Mesendoderm (in vitro differentiated cells): ENCODE data around the gene FAR1. TPM values are rescaled to one million over a fixed set of nuclear protein-coding genes. Genes with fewer than 3 reads are reported as not detected.
"Not testable (repeated sequence)": the region's sequence is repeated elsewhere in the genome, so short reads cannot be mapped to it uniquely, and the experiment has no call there.

ENCODE experiments used
- DNase-seq: peaks from one replicate; pipeline ENCODE4 v3.0.0; 2013
- H2AK5ac ChIP-seq: 2 replicates; pipeline ENCODE4 v1.6.1; 2013; ENCODE audit warnings: low read length, inconsistent platforms
- H2BK120ac ChIP-seq: 2 replicates; pipeline ENCODE4 v1.6.1; 2013; ENCODE audit warnings: low read depth, mild to moderate bottlenecking, low read length, moderate library complexity, mixed read lengths
- H2BK15ac ChIP-seq: replicated peaks from 2 replicates; pipeline ENCODE4 v1.6.1; 2013; ENCODE audit warnings: low read depth, mild to moderate bottlenecking, moderate library complexity
- H2BK5ac ChIP-seq: 2 replicates; pipeline ENCODE4 v1.6.1; 2013; ENCODE audit warnings: low read length, inconsistent platforms
- H3K18ac ChIP-seq: 2 replicates; pipeline ENCODE4 v1.6.1; 2013; ENCODE audit warnings: mild to moderate bottlenecking, low read length, mixed read lengths
- H3K23ac ChIP-seq: one replicate; pipeline ENCODE4 v1.6.1; 2013; ENCODE audit warnings: low read length
- H3K27ac ChIP-seq: 2 replicates; pipeline ENCODE4 v1.5.1; 2013; ENCODE audit warnings: low read depth, mild to moderate bottlenecking, inconsistent platforms, low read length, moderate library complexity
- H3K27me3 ChIP-seq: 2 replicates; pipeline ENCODE4 v1.6.1; 2013; ENCODE audit warnings: low read length, control low read depth, mild to moderate bottlenecking, inconsistent platforms; ENCODE audit not compliant: insufficient read depth, poor library complexity
- H3K36me3 ChIP-seq: 2 replicates; pipeline ENCODE4 v1.6.1; 2013; ENCODE audit warnings: low read length, inconsistent platforms; ENCODE audit not compliant: control insufficient read depth, insufficient read depth
- H3K4ac ChIP-seq: one replicate; pipeline ENCODE4 v1.6.1; 2013; ENCODE audit warnings: low read depth, mild to moderate bottlenecking, low read length, moderate library complexity
- H3K4me1 ChIP-seq: 2 replicates; pipeline ENCODE4 v1.6.1; 2013; ENCODE audit warnings: low read depth, low read length, inconsistent platforms; ENCODE audit not compliant: control insufficient read depth
- H3K4me2 ChIP-seq: 2 replicates; pipeline ENCODE4 v1.6.1; 2013; ENCODE audit warnings: low read length
- H3K4me3 ChIP-seq: 2 replicates; pipeline ENCODE4 v1.5.1; 2013; ENCODE audit warnings: mild to moderate bottlenecking, low read length
- H3K56ac ChIP-seq: one replicate; pipeline ENCODE4 v1.6.1; 2013; ENCODE audit warnings: low read length
- H3K79me1 ChIP-seq: 2 replicates; pipeline ENCODE4 v1.6.1; 2013; ENCODE audit warnings: low read length, inconsistent platforms
- H3K79me2 ChIP-seq: 2 replicates; pipeline ENCODE4 v1.6.1; 2013; ENCODE audit warnings: mild to moderate bottlenecking, low read length; ENCODE audit not compliant: control insufficient read depth, insufficient read depth
- H3K9ac ChIP-seq: 2 replicates; pipeline ENCODE4 v1.6.1; 2013; ENCODE audit warnings: low read length, inconsistent platforms
- H4K5ac ChIP-seq: one replicate; pipeline ENCODE4 v1.6.1; 2013; ENCODE audit warnings: low read length
- H4K8ac ChIP-seq: one replicate; pipeline ENCODE4 v1.6.1; 2013; ENCODE audit warnings: low read depth, mild to moderate bottlenecking, control low read depth, low read length, moderate library complexity
- WGBS: extraction: QIAGEN DNeasy Blood & Tissue Kit; methylation state at CpG from one replicate; pipeline ENCODE4 v1.1.7; 2013; ENCODE audit warnings: low lambda C conversion rate, missing lambda C conversion rate; ENCODE audit not compliant: insufficient coverage; ENCODE audit errors: extremely low coverage; 5-methylcytosine and 5-hydroxymethylcytosine counted together
- polyA plus RNA-seq, 2 experiments: library from polyadenylated mRNA; stranded (reverse); fragments of 200-250 nt; gene quantifications; one replicate each; pipeline ENCODE4 v1.2.3, GENCODE V29; 2013

The FAR1 gene, protein sequence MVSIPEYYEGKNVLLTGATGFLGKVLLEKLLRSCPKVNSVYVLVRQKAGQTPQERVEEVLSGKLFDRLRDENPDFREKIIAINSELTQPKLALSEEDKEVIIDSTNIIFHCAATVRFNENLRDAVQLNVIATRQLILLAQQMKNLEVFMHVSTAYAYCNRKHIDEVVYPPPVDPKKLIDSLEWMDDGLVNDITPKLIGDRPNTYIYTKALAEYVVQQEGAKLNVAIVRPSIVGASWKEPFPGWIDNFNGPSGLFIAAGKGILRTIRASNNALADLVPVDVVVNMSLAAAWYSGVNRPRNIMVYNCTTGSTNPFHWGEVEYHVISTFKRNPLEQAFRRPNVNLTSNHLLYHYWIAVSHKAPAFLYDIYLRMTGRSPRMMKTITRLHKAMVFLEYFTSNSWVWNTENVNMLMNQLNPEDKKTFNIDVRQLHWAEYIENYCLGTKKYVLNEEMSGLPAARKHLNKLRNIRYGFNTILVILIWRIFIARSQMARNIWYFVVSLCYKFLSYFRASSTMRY
- polyA plus RNA-seq (2013, experiment 1 of 2): 54.3 TPM
- 53.7 TPM for polyA plus RNA-seq (2013, experiment 2 of 2)

DNA sequence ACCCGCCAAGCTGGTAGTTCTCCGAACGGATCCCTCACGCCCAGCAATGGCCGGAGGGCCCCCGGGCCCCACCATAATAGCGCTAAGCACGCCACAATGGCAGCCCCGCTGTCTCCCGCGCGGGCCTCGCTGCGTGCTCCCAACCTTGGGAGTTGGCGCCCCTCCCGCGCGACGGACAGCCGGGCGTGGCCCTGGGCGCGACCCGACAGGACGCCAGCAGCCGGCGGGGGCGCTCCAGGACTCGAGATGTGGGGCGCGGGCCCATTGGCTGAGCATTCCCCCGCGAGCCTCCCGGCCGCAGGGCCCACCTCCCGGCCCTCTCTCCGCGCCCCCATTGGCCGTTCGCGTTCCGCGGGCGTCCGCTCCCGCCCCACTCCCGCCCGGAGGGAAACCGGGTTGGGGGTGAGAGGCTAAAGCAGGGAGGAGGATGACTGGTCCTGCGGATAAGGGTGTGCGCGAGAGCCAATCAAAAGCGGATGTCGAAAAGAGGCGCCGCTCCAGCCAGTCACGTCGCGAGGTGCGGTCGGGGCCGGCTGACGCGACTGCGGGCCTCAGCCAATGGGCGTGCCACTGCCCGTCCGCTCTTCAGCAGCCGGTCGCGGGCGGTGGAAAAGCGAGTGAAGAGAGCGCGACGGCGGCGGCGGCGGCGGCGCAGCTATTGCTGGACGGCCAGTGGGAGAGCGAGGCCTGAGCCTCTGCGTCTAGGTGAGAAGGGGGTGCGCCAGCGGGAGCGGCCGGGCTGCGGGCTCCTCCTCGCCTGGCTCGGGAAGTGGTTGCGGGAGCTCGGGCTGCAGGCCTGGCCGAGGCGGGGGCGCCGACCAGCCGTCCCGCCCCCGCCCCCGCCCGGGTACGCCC is at the start of gene FAR1:
TSS of gene FAR1 (plus strand) at position 567 of the 855 bp plus-strand sequence. CDS start 26,098 bp downstream, outside the sequence.
- DNase-seq: peak; percentile 100
- H3K9ac ChIP-seq: peak within 1 kb of the TSS; percentile 87
- no peaks in the 10 kb centered on the region for H3K27me3 ChIP-seq
- peak within 1 kb of the TSS; percentile 91 for H3K27ac ChIP-seq
- no peak within 1 kb of the TSS for H3K23ac ChIP-seq
- peak within 1 kb of the TSS; percentile 67 for H2BK5ac ChIP-seq
- H3K79me1 ChIP-seq: no peaks in the 10 kb centered on the region
- peak within 1 kb of the TSS; percentile 67 for H3K4ac ChIP-seq
- H3K4me3 ChIP-seq: peak within 1 kb of the TSS; percentile 82
- WGBS: no CpG with 5 or more reads among the region's 104 CpGs
- no peaks in the 10 kb centered on the region for H3K36me3 ChIP-seq
- peak within 1 kb of the TSS; percentile 58 for H4K8ac ChIP-seq
- no peak within 1 kb of the TSS for H4K5ac ChIP-seq
- no peak within 1 kb of the TSS for H2AK5ac ChIP-seq
- H2BK15ac ChIP-seq: no peak within 1 kb of the TSS
- H3K56ac ChIP-seq: peak within 1 kb of the TSS; percentile 94
- peak within 1 kb of the TSS; percentile 76 for H3K4me2 ChIP-seq
- peaks cover 44% of the 10 kb centered on the region for H3K79me2 ChIP-seq
- H3K4me1 ChIP-seq: no peaks in the 10 kb centered on the region
- peak within 1 kb of the TSS; percentile 92 for H3K18ac ChIP-seq
- peak within 1 kb of the TSS; percentile 35 for H2BK120ac ChIP-seq

DNA sequence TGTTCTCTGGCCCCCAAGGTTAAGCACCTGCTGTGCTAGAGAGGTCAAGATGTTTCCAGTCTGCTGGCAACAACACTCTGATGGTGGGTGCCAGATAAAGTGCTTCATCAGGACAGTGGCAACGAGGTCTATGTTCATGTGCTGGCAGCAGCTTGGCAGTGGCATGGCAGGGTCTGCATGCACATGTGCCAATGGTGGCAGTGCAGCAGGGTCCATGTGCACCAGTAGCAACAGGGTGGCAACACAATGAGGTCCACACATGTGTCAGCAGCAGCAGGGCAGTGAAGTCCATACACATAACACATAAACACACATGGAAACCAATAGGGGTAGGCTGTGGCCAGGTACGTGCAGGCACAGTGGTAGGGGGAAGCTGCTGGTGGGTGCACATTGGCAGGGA is 48.4 kb upstream of the FAR1 start:
- Histone ChIP-seq H4K5ac (no peak overlapping the region), H2AK5ac (no peak overlapping the region), H3K23ac (no peak overlapping the region), H3K36me3 (no peaks in the 10 kb centered on the region), H3K56ac (no peak overlapping the region), H3K79me2 (no peaks in the 10 kb centered on the region), H3K79me1 (no peaks in the 10 kb centered on the region), H3K4me2 (no peak overlapping the region), H2BK5ac (no peak overlapping the region), H4K8ac (no peak overlapping the region), H3K18ac (no peak overlapping the region), H2BK15ac (no peak overlapping the region), H3K27me3 (no peaks in the 10 kb centered on the region), H2BK120ac (no peak overlapping the region), H3K9ac (no peak overlapping the region), H3K27ac (no peak overlapping the region), H3K4me3 (no peak overlapping the region), H3K4me1 (no peaks in the 10 kb centered on the region), H3K4ac (no peak overlapping the region)
- no CpG with 5 or more reads among the region's 2 CpGs for WGBS
- no peak for DNase-seq

DNA sequence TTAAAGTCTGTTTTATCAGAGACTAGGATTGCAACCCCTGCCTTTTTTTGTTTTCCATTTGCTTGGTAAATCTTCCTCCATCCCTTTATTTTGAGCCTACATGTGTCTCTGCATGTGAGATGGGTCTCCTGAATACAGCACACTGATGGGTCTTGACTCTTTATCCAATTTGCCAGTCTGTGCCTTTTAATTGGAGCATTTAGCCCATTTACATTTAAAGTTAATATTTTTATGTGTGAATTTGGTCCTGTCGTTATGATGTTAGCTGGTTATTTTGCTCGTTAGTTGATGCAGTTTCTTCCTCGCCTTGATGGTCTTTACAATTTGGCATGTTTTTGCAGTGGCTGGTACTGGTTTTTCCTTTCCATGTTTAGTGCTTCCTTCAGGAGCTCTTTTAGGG is 41.6 kb upstream of the FAR1 start:
- H3K23ac ChIP-seq, H3K27me3 ChIP-seq, H2BK15ac ChIP-seq, H2BK120ac ChIP-seq, H3K4ac ChIP-seq, H4K5ac ChIP-seq, H3K36me3 ChIP-seq, H3K18ac ChIP-seq, H3K4me3 ChIP-seq, H3K9ac ChIP-seq, H3K27ac ChIP-seq, H3K4me2 ChIP-seq, H3K4me1 ChIP-seq, H3K56ac ChIP-seq, DNase-seq, H2AK5ac ChIP-seq, H2BK5ac ChIP-seq, H3K79me2 ChIP-seq, H3K79me1 ChIP-seq, H4K8ac ChIP-seq: not testable (repeated sequence)
- no CpG with 5 or more reads among the region's 3 CpGs for WGBS

DNA sequence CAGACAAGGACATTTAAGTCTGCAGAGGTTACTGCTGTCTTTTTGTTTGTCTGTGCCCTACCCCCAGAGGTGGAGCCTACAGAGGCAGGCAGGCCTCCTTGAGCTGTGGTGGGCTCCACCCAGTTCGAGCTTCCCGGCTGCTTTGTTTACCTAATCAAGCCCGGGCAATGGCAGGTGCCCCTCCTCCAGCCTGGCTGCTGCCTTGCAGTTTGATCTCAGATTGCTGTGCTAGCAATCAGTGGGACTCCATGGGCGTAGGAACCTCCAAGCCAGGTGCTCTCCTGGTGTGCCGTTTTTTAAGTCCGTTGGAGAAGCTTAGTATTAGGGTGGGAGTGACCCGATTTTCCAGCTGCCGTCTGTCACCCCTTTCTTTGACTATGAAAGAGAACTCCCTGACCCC is 39.8 kb upstream of the FAR1 start:
- H3K23ac ChIP-seq, H3K79me1 ChIP-seq, H3K4me2 ChIP-seq, H3K27ac ChIP-seq, H2BK5ac ChIP-seq, H3K4me3 ChIP-seq, H3K4ac ChIP-seq, H2BK15ac ChIP-seq, H3K27me3 ChIP-seq, H2BK120ac ChIP-seq, H4K8ac ChIP-seq, H3K56ac ChIP-seq, H2AK5ac ChIP-seq, DNase-seq, H3K18ac ChIP-seq, H3K79me2 ChIP-seq, H3K4me1 ChIP-seq, H3K9ac ChIP-seq, H4K5ac ChIP-seq, H3K36me3 ChIP-seq: not testable (repeated sequence)
- WGBS: no CpG with 5 or more reads among the region's 8 CpGs

DNA sequence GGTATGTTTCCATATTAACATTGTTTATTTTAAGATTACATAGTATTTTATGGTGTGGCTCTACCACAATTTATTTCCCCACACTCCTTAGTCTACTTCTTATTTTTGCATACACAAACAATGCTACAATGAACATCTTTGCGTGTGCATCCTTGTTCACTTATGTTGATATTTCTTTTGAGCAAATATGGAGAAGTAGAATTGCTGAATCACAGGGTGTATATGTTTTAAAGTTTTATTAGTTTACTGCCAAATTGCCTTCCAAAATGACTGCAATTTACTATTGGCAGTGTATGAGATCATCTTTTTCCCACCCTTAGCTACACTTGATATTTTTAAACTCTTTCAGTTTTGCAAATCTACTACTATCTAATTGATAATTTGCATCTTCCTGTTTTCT is 38.7 kb upstream of the FAR1 start:
- Histone ChIP-seq H3K4me2 (no peak overlapping the region), H3K56ac (no peak overlapping the region), H3K36me3 (no peaks in the 10 kb centered on the region), H3K4me1 (no peaks in the 10 kb centered on the region), H3K18ac (no peak overlapping the region), H3K27me3 (no peaks in the 10 kb centered on the region), H3K27ac (no peak overlapping the region), H2BK5ac (no peak overlapping the region), H4K8ac (no peak overlapping the region), H3K79me1 (no peaks in the 10 kb centered on the region), H2BK15ac (no peak overlapping the region), H3K4ac (no peak overlapping the region), H3K4me3 (no peak overlapping the region), H3K9ac (no peak overlapping the region), H2BK120ac (no peak overlapping the region), H3K79me2 (no peaks in the 10 kb centered on the region), H4K5ac (no peak overlapping the region), H3K23ac (no peak overlapping the region), H2AK5ac (no peak overlapping the region)
- WGBS: no CpG with 5 or more reads among the region's 1 CpG
- no peak for DNase-seq
